SK-MEL-5 (cell line): ENCODE data around the gene MTR. TPM values are rescaled to one million over a fixed set of nuclear protein-coding genes. Genes with fewer than 3 reads are reported as not detected.
A peak's percentile ranks its signal among the peaks of the same experiment; 100 is the strongest.

Experiments used
- DNase-seq: peaks from one replicate; pipeline ENCODE4 v3.0.0-alpha.2; 2016; ENCODE audit warnings: low read depth, low spot score
- in situ Hi-C: cut with HindIII; loops from 2 replicates; pipeline ENCODE4 v1.10.0; 2016; ENCODE audit warnings: low sequenced_read_pairs, high pct_unique_total_duplicates, low pct_unique_long_range_greater_than_20kb
- total RNA-seq: library from RNA; depleted of rRNA; stranded (reverse); fragments of >200 nt; shearing (Covaris generic); gene quantifications from 2 replicates; pipeline ENCODE4 v1.2.3, GENCODE V29; 2014

The MTR gene
- total RNA-seq, 1 experiment from 2014 or later, result 27.5 TPM

GRCh38 chr1:236913371-236914037, 118.4 kb downstream of the MTR start:
- no peak for DNase-seq
- in situ Hi-C loops, result no loop called here

GRCh38 chr1:236914375-236914774, 119.3 kb downstream of the MTR start:
- no peak for DNase-seq
- in situ Hi-C loops, result no loop called here

- in situ Hi-C loops, result no loop called here
- DNase-seq, result no peak
These were observed 121.2 kb downstream of the MTR start for GRCh38 chr1:236916131-236916800.

DNA sequence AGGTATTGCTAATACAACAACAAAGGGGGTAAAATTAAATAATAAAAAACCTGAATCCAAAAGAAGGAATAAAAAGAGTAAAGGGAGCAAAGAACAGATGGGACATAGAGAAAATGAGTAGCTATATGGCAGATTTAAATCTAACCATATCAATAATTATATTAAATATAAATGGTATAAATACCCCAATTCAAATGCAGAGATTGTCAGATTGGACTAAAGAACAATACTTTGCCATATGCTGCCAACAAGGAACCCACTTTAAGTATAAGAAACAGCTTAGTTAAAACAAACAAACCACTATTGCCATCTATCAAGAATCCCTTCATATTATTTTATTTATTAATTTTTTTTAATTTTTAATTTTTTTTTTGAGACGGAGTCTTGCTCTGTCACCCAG, 122.4 kb downstream of the MTR start:
- no peak for DNase-seq
- in situ Hi-C loops, result no loop called here

DNA sequence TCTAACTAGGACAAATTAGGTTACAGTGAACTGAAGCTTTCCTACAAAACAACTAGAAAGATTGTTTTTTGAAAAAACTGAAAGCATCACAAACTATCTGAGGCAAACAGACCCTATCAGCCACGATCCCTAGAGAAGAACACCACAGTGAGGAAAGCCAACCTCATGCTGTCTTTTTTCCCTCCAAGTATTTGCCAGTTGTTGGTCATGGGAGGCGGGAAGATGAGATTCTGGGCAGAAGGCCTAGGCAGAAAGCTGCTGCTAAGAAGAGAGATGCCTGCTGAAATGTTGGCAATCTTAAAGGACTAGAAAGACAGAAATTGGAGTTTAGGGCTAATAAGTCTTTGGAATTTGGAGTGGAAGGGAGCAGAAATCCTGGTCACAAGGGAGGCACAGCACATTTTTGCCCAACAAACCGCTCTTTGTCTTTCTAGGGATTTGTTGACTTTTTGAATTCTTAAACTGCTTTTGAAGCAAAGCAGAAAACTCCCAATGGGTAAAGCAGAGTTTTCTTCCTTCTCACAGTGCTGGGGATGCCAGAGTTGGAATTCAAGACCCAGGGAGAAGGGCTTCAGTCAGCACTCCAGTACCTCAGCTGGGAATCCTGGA, 125.3 kb downstream of the MTR start:
- in situ Hi-C loops, result no loop called here

GRCh38 chr1:236921610-236922009, 126.5 kb downstream of the MTR start:
- no peak for DNase-seq
- in situ Hi-C loops, result no loop called here

More for the DNA sequence above, 125.3 kb downstream of the MTR start:
- DNase-seq, result peak; percentile 33

DNA sequence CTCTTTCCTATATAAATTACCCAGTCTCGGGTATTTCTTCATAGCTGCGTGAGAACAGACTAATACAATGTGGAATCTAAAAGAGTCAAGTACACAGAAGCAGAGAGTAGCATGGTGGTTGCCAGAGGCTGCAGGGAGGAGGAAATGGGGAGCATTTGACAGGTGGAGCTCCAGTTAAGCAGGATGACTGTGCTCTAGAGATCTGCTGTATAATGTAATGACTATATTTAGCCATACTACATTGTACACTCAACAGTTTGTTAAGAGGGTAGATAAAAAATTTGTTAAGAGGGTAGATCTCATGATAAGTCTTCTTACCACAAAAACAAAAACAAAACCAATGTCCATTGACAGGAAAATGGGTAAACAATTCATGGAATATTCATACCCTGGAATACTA, 127.1 kb downstream of the MTR start:
- in situ Hi-C loops, result no loop called here

DNA sequence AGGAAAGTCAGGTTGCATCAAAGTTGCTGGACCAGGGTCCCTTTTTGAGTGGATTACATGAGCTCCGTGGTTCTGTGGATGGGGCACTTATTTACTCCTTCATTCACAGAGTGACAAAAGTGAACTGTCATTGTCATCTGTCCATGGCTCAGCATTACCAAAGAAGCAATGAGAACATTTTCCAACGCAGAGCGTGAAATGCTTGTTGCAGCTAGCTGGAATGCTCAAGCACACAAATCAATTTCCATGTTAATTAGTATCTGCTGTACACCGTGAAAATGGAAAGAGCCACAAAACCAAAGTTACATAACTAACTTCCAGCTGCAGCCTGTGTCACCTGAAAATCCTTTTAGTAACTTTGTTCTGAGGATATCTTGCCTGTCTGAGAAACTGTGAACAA, 130.3 kb downstream of the MTR start:
- no peak for DNase-seq
- in situ Hi-C loops, result no loop called here

More for the DNA sequence above, 127.1 kb downstream of the MTR start:
- no peak for DNase-seq

- in situ Hi-C loops, result no loop called here
- no peak for DNase-seq
These were observed 135.4 kb downstream of the MTR start for GRCh38 chr1:236930503-236930902.

DNA sequence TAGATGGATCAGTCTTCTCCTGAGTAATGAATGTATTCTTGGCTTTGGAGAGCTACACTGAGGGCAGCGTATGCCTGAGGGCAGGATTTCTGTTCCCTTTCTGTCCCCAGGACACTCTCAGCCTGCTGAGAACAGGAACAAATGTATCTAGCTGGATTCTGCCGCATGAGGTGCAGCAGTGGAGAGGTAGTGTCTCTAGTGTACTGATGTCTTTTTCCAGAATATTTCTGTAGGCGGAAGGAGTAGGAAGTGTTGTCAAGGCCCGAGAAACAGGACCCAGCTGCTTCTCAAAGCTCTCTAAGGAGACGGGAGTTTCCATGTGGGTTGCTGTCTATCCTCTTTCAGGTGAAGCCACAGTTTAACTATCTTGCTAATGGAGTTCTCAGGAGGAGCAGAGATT, 143.7 kb downstream of the MTR start:
- in situ Hi-C loops, result no loop called here
- DNase-seq, result no peak

DNA sequence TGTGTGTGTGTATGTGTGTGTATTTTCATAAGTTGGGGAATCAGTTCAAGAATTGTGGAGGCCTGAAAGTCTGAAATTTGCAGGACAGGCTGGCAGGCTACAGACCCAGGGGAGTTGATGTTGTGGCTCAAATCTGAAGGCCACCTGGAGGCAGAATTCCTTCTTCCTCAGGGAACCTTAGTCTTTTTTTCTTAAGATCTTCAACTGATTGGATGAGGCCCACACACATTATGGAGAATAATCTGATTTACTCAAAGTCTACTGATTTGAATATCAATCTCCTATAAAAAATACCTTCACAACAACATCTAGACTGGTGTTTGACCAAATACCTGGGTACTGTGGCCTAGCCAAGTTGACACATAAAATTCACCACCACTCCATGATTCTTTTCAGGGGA, 147.3 kb downstream of the MTR start:
- in situ Hi-C loops, result no loop called here
- DNase-seq, result no peak

DNA sequence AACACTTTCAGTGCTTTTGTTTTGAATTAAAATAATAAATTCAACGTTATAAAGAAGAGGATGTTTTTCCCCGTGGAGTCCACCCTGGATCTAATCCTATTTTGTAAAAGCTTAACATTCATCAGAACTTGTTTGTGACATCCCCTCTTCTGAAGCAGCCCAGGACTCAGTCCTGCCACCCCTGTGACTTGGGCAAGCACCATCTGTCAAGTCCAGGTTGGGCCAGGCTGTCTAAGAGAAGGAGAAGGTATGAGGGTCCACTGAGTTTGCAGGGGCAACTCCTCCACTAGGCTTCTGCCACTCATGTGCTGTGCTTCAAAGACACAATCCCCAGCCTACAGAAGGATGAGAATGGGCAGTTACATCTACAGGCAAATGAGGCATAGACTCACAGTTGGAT, 149.5 kb downstream of the MTR start:
- DNase-seq, result no peak
- in situ Hi-C loops, result no loop called here

GRCh38 chr1:236945002-236945401, 149.9 kb downstream of the MTR start:
- in situ Hi-C loops, result no loop called here
- peak; percentile 12 for DNase-seq

- no peak for DNase-seq
- in situ Hi-C loops, result no loop called here
These were observed 152.7 kb downstream of the MTR start for GRCh38 chr1:236947794-236948193.

- in situ Hi-C loops, result no loop called here
- no peak for DNase-seq
These were observed 153.3 kb downstream of the MTR start for GRCh38 chr1:236948381-236948780.

DNA sequence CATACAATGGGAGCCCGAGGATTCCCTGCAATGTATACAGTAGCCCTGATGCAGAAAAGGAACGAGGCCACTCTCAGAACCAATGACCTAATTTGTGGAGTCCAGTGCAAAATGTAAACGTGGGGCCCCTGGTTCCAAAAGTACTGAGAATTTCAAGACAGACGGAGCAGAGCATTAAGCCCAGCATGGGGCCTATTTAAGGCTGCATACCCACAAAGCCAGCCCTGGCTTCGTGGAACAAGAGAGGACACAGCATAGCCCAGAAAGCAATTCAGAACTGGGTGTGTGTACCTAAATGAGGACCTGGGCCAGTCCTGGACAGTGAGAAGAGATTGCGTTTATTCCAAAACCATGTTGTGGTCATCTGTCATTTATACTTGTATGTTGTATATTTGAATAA, 153.9 kb downstream of the MTR start:
- no peak for DNase-seq
- in situ Hi-C loops, result no loop called here

- in situ Hi-C loops, result no loop called here
- no peak for DNase-seq
These were observed 155.3 kb downstream of the MTR start for GRCh38 chr1:236950365-236950764.

GRCh38 chr1:236951672-236952071, 156.6 kb downstream of the MTR start:
- in situ Hi-C loops, result no loop called here
- no peak for DNase-seq
